H1 (cell line): ENCODE data around the gene STX8. TPM values are rescaled to one million over a fixed set of nuclear protein-coding genes. Genes with fewer than 3 reads are reported as not detected.

Experiments used
- CTCF ChIA-PET: fragments of 300-600 bp; sonication (Branson Sonifier 250); formaldehyde crosslinking; loops from one replicate; lab custom pipeline; 2021; ENCODE audit not compliant: partially characterized antibody; lab: Charles Lee
- POLR2A ChIA-PET: fragments of 300-600 bp; sonication (Branson Sonifier 250); formaldehyde crosslinking; loops from one replicate; lab custom pipeline; 2021; ENCODE audit warnings: inconsistent platforms; ENCODE audit not compliant: partially characterized antibody; lab: Charles Lee
- DNase-seq, 2 experiments: peaks; one replicate each; pipeline versions ENCODE4 v3.0.0 to v3.0.0-alpha.2; 2010 to 2022; ENCODE audit warnings: low spot score in 2 of 2, low read depth in 1 of 2, mixed read lengths in 1 of 2
- FAIRE-seq: peaks from 2 replicates; lab custom pipeline; 2011; peaks lifted over from hg19 to GRCh38; lab: Jason Lieb, UNC
- H2AFZ ChIP-seq: 2 replicates; pipeline ENCODE4 v1.8.1; 2012; ENCODE audit warnings: low read length, inconsistent platforms
- H2AK5ac ChIP-seq: 2 replicates; pipeline ENCODE4 v1.6.1; 2013; ENCODE audit warnings: low read depth, low read length
- H2BK120ac ChIP-seq: replicated peaks from 2 replicates; pipeline ENCODE3; 2013; ENCODE audit warnings: low read depth, low read length, inconsistent platforms
- H2BK12ac ChIP-seq: 2 replicates; pipeline ENCODE4 v1.6.1; 2013; ENCODE audit warnings: low read depth, low read length
- H2BK15ac ChIP-seq: 2 replicates; pipeline ENCODE4 v1.6.1; 2013; ENCODE audit warnings: low read length
- H2BK20ac ChIP-seq: 2 replicates; pipeline ENCODE4 v1.6.1; 2013; ENCODE audit warnings: low read length
- H2BK5ac ChIP-seq: 2 replicates; pipeline ENCODE4 v1.6.1; 2013; ENCODE audit warnings: low read depth, low read length
- H3K14ac ChIP-seq: 2 replicates; pipeline ENCODE4 v1.6.1; 2013; ENCODE audit warnings: inconsistent platforms; ENCODE audit not compliant: insufficient read length
- H3K18ac ChIP-seq: 2 replicates; pipeline ENCODE4 v1.6.1; 2013; ENCODE audit warnings: low read length; ENCODE audit errors: extremely low read depth
- H3K23ac ChIP-seq: 2 replicates; pipeline ENCODE4 v1.6.1; 2013; ENCODE audit warnings: inconsistent platforms; ENCODE audit not compliant: insufficient read length
- H3K23me2 ChIP-seq: 2 replicates; pipeline ENCODE4 v1.6.1; 2013; ENCODE audit warnings: low read depth, low read length
- H3K27ac ChIP-seq: 2 replicates; pipeline ENCODE4 v1.6.1; 2011; ENCODE audit warnings: low read depth, low read length, inconsistent platforms
- H3K27me3 ChIP-seq, 4 experiments: replicated peaks in 1 of 4; 1 replicate in 1 of 4; 2 replicates in 3 of 4; pipeline versions ENCODE4 v1.6.1 to v1.8.1; 2011 to 2013; ENCODE audit warnings: low read length in 3 of 4, mild to moderate bottlenecking in 3 of 4, inconsistent platforms in 2 of 4, mixed read lengths in 2 of 4, moderate library complexity in 1 of 4; ENCODE audit not compliant: control insufficient read depth in 3 of 4, insufficient read depth in 3 of 4; ENCODE audit errors: extremely low read depth in 1 of 4
- H3K36me3 ChIP-seq, 4 experiments: 2 replicates each; pipeline versions ENCODE4 v1.6.1 to v1.8.1; 2011 to 2013; ENCODE audit warnings: mild to moderate bottlenecking in 4 of 4, low read length in 3 of 4, moderate library complexity in 2 of 4, control low read depth in 1 of 4, inconsistent platforms in 1 of 4; ENCODE audit not compliant: insufficient read depth in 4 of 4, control insufficient read depth in 2 of 4
- H3K4ac ChIP-seq: replicated peaks from 2 replicates; pipeline ENCODE3; 2013; ENCODE audit warnings: low read length, low read depth, mixed read lengths, inconsistent platforms; ENCODE audit not compliant: insufficient read length
- H3K4me1 ChIP-seq, 4 experiments: replicated peaks in 1 of 4; 1 replicate in 1 of 4; 2 replicates in 3 of 4; pipeline versions ENCODE4 v1.6.1 to v1.8.1; 2011 to 2013; ENCODE audit warnings: low read length in 3 of 4, inconsistent platforms in 2 of 4, mixed read lengths in 1 of 4; ENCODE audit not compliant: insufficient read depth in 4 of 4, control insufficient read depth in 3 of 4
- H3K4me2 ChIP-seq, 2 experiments: 2 replicates each; pipeline versions ENCODE4 v1.6.1 to v1.8.1; 2011 to 2013; ENCODE audit warnings: low read depth in 2 of 2, low read length in 2 of 2, control low read depth in 1 of 2, inconsistent platforms in 1 of 2, mild to moderate bottlenecking in 1 of 2; ENCODE audit not compliant: insufficient read depth in 1 of 2
- H3K4me3 ChIP-seq, 4 experiments: fragments of 200-600, 300-600 bp in 1 of 4; sonication (generic), shearing (Covaris generic), sonication (Bioruptor Twin) in 1 of 4; 2 replicates each; pipeline versions ENCODE4 v1.5.1 to v1.8.1; 2011 to 2016; ENCODE audit warnings: low read length in 4 of 4, low read depth in 3 of 4, control low read depth in 2 of 4, inconsistent platforms in 2 of 4, mild to moderate bottlenecking in 2 of 4, mixed read lengths in 1 of 4, moderate library complexity in 1 of 4; ENCODE audit not compliant: insufficient read depth in 2 of 4; ENCODE audit errors: extremely low read depth in 1 of 4
- H3K56ac ChIP-seq: replicated peaks from 2 replicates; pipeline ENCODE3; 2013; ENCODE audit warnings: low read depth, mild to moderate bottlenecking, mixed read lengths, low read length, inconsistent platforms; ENCODE audit not compliant: insufficient read length
- H3K79me1 ChIP-seq: 2 replicates; pipeline ENCODE4 v1.6.1; 2013; ENCODE audit warnings: low read depth, low read length, control low read depth
- H3K79me2 ChIP-seq, 2 experiments: 2 replicates each; pipeline versions ENCODE4 v1.6.1 to v1.8.1; 2012 to 2013; ENCODE audit warnings: low read length in 2 of 2, mild to moderate bottlenecking in 2 of 2, inconsistent platforms in 1 of 2; ENCODE audit not compliant: insufficient read depth in 2 of 2, control insufficient read depth in 1 of 2
- H3K9ac ChIP-seq, 4 experiments: replicated peaks in 1 of 4; 1 replicate in 1 of 4; 2 replicates in 3 of 4; pipeline versions ENCODE4 v1.6.1 to v1.8.1; 2011 to 2013; ENCODE audit warnings: low read depth in 3 of 4, low read length in 3 of 4, control low read depth in 2 of 4, mild to moderate bottlenecking in 2 of 4, moderate library complexity in 2 of 4, inconsistent platforms in 1 of 4; ENCODE audit errors: extremely low read depth in 1 of 4
- H3K9me3 ChIP-seq, 2 experiments: 2 replicates each; pipeline versions ENCODE4 v1.6.1 to v1.8.1; 2012 to 2013; ENCODE audit warnings: mild to moderate bottlenecking in 2 of 2, moderate library complexity in 2 of 2, control low read depth in 1 of 2, inconsistent platforms in 1 of 2, low read depth in 1 of 2, low read length in 1 of 2, mixed read lengths in 1 of 2; ENCODE audit not compliant: insufficient read depth in 2 of 2
- H4K20me1 ChIP-seq, 2 experiments: replicated peaks in 1 of 2; 2 replicates each; pipeline versions ENCODE3 to v1.8.1; 2011 to 2013; ENCODE audit warnings: inconsistent platforms in 2 of 2, low read length in 2 of 2, mild to moderate bottlenecking in 1 of 2; ENCODE audit not compliant: insufficient read depth in 2 of 2, control insufficient read depth in 1 of 2
- H4K5ac ChIP-seq: 2 replicates; pipeline ENCODE4 v1.6.1; 2013; ENCODE audit warnings: low read length, low read depth, mixed read lengths, inconsistent platforms; ENCODE audit not compliant: insufficient read length
- H4K8ac ChIP-seq: 2 replicates; pipeline ENCODE4 v1.8.0; 2013; ENCODE audit warnings: mild to moderate bottlenecking, moderate library complexity, low read length, inconsistent platforms; ENCODE audit not compliant: insufficient read depth; ENCODE audit errors: extremely low read depth
- H4K91ac ChIP-seq: replicated peaks from 2 replicates; pipeline ENCODE3; 2013; ENCODE audit warnings: low read length, mixed read lengths, inconsistent platforms; ENCODE audit not compliant: insufficient read length
- BRCA1 ChIP-seq: IDR thresholded peaks from 2 replicates; pipeline ENCODE4 v1.6.1; 2012; ENCODE audit warnings: low read depth, low read length, improper control_type of control experiment
- CREB1 ChIP-seq: IDR thresholded peaks from 2 replicates; pipeline ENCODE4 v1.6.1; 2012; ENCODE audit warnings: inconsistent platforms
- EP300 ChIP-seq, 2 experiments: IDR thresholded peaks; 1 replicate in 1 of 2; 2 replicates in 1 of 2; pipeline ENCODE4 v1.6.1; 2011 to 2012; ENCODE audit warnings: low read depth in 2 of 2, low read length in 2 of 2, mild to moderate bottlenecking in 2 of 2, borderline replicate concordance in 1 of 2, inconsistent platforms in 1 of 2, moderate library complexity in 1 of 2
- FOSL1 ChIP-seq: IDR thresholded peaks from 2 replicates; pipeline ENCODE4 v1.6.1; 2011; ENCODE audit warnings: mild to moderate bottlenecking, low read depth, low read length, moderate library complexity; ENCODE audit not compliant: insufficient read depth
- JUN ChIP-seq: IDR thresholded peaks from 2 replicates; pipeline ENCODE4 v1.6.1; 2011; ENCODE audit warnings: low read depth, mild to moderate bottlenecking, improper control_type of control experiment, low read length
- MAFK ChIP-seq: IDR thresholded peaks from 2 replicates; pipeline ENCODE4 v1.6.1; 2012; ENCODE audit warnings: low read depth, mild to moderate bottlenecking, improper control_type of control experiment, low read length
- NANOG ChIP-seq: IDR thresholded peaks from 2 replicates; pipeline ENCODE4 v1.6.1; 2011; ENCODE audit warnings: low read length, low read depth, mild to moderate bottlenecking, inconsistent platforms; ENCODE audit not compliant: insufficient read depth, poor library complexity, severe bottlenecking
- POLR2A ChIP-seq, 2 experiments: IDR thresholded peaks; 1 replicate in 1 of 2; 2 replicates in 1 of 2; pipeline ENCODE4 v1.6.1; 2011; ENCODE audit warnings: low read depth in 2 of 2, low read length in 2 of 2, mild to moderate bottlenecking in 2 of 2; ENCODE audit errors: control extremely low read depth in 1 of 2
- SP4 ChIP-seq: IDR thresholded peaks from 2 replicates; pipeline ENCODE4 v1.6.1; 2012; ENCODE audit warnings: low read length, inconsistent platforms
- TAF7 ChIP-seq: optimal IDR thresholded peaks from 2 replicates; pipeline ENCODE3; 2011; ENCODE audit warnings: low read depth, mild to moderate bottlenecking, inconsistent platforms, low read length, moderate library complexity, borderline replicate concordance
- WGBS, 2 experiments: shearing (Covaris generic) in 1 of 2; methylation state at CpG; one replicate each; pipeline versions ENCODE4 v1.1.6 to v1.1.7; 2013 to 2015; ENCODE audit warnings: low lambda C conversion rate in 2 of 2, mixed read lengths in 2 of 2, inconsistent platforms in 1 of 2, low coverage in 1 of 2, missing lambda C conversion rate in 1 of 2; ENCODE audit not compliant: insufficient replicate concordance in 2 of 2, insufficient coverage in 1 of 2, insufficient read length in 1 of 2; ENCODE audit errors: extremely low coverage in 1 of 2, missing lambda C conversion rate in 1 of 2; 5-methylcytosine and 5-hydroxymethylcytosine counted together
- polyA plus RNA-seq, 7 experiments: library from polyadenylated mRNA; depleted of rRNA in 3 of 7; stranded (reverse) in 5 of 7; unstranded in 2 of 7; fragments of >200 nt in 5 of 7; fragments of 200-250 nt in 2 of 7; gene quantifications; 1 replicate in 5 of 7; 2 replicates in 1 of 7; 4 replicates in 1 of 7; pipeline versions ENCODE4 v1.2.1 to v1.2.3, GENCODE V29; 2011 to 2013; ENCODE audit warnings: missing spikeins in 2 of 7, mixed read lengths in 2 of 7
- total RNA-seq: library from RNA; stranded (reverse); fragmentation: NEBNext Ultra II Directional; extraction: Animal tissue kit (Norgen Biotek cat#: 25700); gene quantifications from 2 replicates; pipeline ENCODE4 v1.2.1, GENCODE V29; 2021

The STX8 gene
- total and polyA plus RNA-seq, 2 of the 8 experiments (the other 6 are each of a cell fraction or from before 2014, with no cell fraction given), result 22.8 to 42.5 TPM

- Histone ChIP-seq H2AK5ac (no peak overlapping the region), H2BK20ac (no peak overlapping the region), H2BK15ac (no peak overlapping the region), H4K91ac (no peak overlapping the region), H3K4ac (no peak overlapping the region), H3K4me2 (no peak overlapping the region), H4K8ac (no peak overlapping the region), H3K79me2 (no peaks in the 10 kb centered on the region), H2AFZ (no peak overlapping the region), H3K18ac (no peak overlapping the region), H3K27ac (no peak overlapping the region), H3K4me3 (no peak overlapping the region), H3K36me3 (no peaks in the 10 kb centered on the region), H3K23ac (no peak overlapping the region), H4K5ac (no peak overlapping the region), H3K14ac (no peak overlapping the region), H3K9me3 (no peaks in the 10 kb centered on the region), H2BK5ac (no peak overlapping the region), H4K20me1 (no peaks in the 10 kb centered on the region), H2BK12ac (no peak overlapping the region), H3K9ac (no peak overlapping the region), H3K27me3 (no peaks in the 10 kb centered on the region), H3K56ac (no peak overlapping the region), H3K23me2 (no peaks in the 10 kb centered on the region), H3K79me1 (no peaks in the 10 kb centered on the region), H2BK120ac (no peak overlapping the region), H3K4me1 (peaks cover 0 to 4% (median 1%) of the 10 kb centered on the region in 4 experiments; a peak in 2 of 7 replicates)
- TF ChIP-seq FOSL1 (no peak), BRCA1 (no peak), EP300 (IDR thresholded peaks at IDR 0.05; ENCODE audit: borderline replicate concordance in 1 of 2, low read depth in 2 of 2, low read length in 2 of 2) (no peak), JUN (no peak), CREB1 (no peak), NANOG (no peak), POLR2A (IDR thresholded peaks at IDR 0.05; ENCODE audit: control extremely low read depth in 1 of 2, low read depth in 2 of 2, low read length in 2 of 2) (no peak), SP4 (no peak), MAFK (no peak), TAF7 (no peak)
- ChIA-PET POLR2A (no interaction called here), CTCF (interaction anchor here (0.6 kb wide), 1 partner anchor 70 kb away, joined by 3 read pairs; no protein-coding TSS in a partner anchor)
- WGBS, 2 experiments, result 88% methylated on average over 5 of the region's 5 CpGs; no CpG with 5 or more reads in 1 of the 2 experiments
- DNase-seq (no peak), FAIRE-seq (no peak)
Measured at GRCh38 chr17:9472094-9472493, 103.5 kb downstream of the STX8 start.
